GM18505 (cell line): ENCODE data around the gene PI16.
"Not testable (repeated sequence)": the region's sequence is repeated elsewhere in the genome, so short reads cannot be mapped to it uniquely, and the experiment has no call there.

ENCODE experiments used
- ATAC-seq: cut with Tn5 transposase; IDR thresholded peaks from one replicate; pipeline ENCODE4 v1.9.1; 2021; ENCODE audit not compliant: unreplicated experiment
- POLR2A ChIP-seq: IDR thresholded peaks from 4 replicates; pipeline ENCODE4 v1.6.1; 2011; ENCODE audit warnings: borderline replicate concordance; ENCODE audit not compliant: insufficient read depth, insufficient read length; ENCODE audit errors: extremely low read depth

The PI16 gene

DNA sequence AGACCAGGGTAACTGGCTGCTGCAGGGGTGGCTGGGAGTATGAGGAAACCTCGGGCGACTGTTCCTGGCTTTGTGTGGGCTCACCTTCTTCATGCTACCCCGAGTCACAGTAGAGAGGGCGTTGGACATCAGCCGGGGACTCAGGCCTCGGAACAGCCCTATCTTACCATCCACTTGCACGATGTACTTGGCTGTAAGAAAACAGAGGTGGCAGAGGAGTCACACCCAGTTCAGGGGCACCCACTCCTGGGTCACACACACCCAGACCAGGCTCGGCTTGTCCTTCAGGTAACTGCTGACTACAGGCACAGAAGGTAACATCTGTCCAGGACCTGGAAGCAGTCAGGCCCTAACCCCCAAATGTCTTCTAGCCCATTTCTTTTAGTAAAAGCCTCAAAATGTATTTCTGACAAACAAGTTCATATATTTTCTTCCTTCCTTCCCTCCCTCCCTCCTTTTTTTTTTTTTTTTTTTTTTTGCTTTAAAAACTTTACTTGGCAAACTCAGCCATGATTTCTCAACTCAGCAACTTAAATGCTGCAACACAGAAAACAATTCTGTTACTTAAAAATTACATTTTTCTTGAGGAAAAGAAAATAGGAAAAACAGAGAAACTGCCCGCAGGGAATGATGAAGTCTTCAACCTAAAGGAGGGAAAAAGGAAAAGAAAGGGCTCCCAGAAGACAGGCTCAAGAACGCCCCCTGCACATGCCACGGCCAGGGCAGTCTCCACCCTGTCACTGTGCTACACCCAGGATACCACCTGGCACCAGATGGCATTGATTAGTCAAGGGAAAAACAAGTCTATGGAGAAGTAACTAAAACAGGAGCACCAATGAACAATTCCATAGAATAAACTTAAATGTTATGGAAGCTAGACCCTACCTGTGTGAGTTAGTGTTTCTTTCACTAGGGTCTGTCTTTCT lies 24.1 kb downstream of the PI16 start:
- no peak for ATAC-seq
- no peak for TF ChIP-seq POLR2A

DNA sequence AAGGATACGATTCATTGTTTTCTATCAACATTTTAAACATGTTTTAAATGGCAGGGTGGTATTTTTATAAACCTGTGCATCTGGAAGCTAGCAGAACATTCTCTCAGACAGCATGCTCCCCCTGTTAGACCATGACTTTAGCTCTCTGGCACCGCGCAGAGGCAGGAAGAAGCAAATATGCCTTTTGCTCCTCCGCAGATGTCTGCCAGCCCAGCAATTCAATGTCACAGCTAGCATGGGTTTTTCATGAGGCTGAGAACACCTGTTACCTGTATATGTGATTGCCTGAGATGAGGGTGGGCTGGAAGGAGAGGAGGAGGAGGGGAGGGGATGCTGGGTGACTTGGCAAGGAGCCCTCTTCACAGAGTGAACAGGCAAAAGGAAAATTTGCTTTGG lies 24.8 kb downstream of the PI16 start:
- no peak for ATAC-seq
- TF ChIP-seq POLR2A = no peak

DNA sequence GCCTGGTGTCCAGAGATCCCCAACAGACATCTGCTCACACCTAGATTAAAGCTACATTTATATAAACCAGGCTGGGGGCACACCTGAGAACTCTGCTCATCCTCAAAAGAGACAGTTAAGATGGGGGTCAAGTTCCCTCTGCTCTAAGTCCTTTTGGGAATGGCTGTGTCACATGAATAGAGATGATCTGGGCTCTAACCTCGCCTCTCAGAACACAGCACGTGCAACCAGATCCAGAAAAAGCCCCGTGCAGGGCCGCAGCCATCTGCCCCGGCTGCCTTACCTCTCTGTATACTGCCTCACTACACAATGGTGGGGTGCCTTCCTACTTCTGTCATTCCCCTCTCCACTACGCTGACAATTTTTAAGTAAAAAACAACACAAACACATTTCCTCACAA lies 25.6 kb downstream of the PI16 start:
- ATAC-seq = no peak
- TF ChIP-seq POLR2A = no peak

DNA sequence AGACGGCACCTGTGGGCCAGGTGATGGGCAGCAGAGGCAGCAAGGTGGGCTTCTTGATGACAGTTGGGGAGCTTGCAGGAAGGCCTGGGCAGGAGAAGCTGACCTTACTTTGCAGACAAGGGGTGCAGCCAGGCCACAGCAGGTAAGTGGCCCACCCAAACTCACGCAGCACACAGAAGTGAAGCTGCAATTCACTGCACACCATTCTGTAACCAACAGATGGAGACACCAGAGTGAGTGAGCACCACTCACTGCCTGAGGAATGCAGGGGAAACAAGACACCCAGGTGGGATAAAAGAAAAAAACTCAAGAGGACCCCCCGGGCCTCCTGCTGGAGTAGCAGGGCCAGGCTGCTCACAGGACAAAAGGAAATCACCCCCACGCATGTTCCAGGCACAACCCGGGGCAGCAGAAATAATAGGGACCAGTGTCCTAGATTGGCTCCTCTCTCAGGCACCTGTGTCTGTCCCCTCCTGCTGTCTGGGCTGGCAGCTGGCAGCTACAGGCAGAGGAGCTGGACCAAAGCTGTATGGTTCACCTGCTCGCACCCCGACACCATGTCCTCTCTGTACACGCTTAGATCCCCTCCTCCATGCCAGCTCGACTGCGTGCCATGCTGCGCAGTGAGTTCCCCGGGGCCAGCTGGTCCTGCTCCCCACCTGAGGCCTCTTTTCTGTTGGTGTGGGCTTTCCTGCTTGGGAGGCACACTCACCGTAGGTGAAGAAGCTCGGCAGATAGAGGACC lies 26.5 kb downstream of the PI16 start:
- no peak for ATAC-seq

DNA sequence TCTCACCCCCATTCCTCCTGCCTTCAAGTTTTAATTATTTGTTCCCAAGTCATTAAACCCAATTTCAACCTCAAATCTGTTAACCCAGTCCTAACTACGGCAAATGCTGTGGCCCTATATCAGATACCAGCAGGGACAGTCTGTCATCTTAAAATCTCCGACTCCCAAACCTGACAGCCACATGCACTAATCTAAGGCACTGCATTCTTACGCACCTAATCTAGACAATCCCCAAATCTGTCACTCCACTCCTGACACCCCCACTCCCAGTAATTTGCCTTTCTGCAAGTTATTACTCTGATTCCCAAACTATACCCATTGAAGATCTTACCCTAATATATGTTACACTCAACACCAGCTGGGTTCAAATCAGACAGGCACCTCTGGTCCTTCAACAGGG lies 29.0 kb downstream of the PI16 start:
- TF ChIP-seq POLR2A = no peak
- no peak for ATAC-seq

More for the DNA sequence above, 26.5 kb downstream of the PI16 start:
- no peak for TF ChIP-seq POLR2A

DNA sequence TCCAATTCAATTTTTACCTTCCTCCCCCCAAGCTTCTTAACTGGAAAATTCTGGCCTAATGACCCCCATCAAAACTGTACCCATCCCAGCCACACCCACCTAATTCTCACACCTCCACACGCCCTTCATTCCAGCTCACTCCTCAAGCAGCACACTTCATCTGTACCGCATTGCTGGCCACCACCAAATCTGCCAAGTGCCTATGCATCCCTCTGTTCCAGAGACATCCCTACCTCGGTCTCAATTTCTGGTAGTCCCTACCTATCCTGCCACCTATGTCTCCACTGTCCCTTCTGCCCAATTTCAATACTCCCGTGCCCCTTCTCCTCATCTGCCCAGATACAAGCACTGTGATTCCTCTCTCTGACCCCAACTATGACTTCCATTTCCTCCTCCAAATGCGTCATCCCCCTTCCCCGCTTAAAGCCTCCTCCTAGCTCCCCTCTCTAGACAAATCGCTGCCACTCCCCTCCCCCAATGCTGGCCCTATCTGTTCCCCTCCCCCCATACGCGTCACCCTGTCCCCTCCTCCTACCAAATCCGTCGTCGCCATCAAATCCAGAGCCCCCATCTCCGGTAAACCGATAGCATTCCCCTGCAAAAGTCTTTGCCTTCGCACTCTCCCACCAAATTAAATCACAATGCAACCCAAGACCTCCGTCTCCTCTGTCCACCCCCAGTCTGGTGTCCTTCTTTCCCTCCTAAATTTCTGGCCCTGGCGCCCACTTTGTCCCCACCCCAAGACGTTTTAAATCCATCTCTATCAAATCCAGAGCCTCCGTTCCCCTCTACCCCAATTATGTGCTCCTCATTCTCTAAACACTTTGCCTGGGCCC lies 30.3 kb downstream of the PI16 start:
- ATAC-seq = no peak
- TF ChIP-seq POLR2A = no peak

DNA sequence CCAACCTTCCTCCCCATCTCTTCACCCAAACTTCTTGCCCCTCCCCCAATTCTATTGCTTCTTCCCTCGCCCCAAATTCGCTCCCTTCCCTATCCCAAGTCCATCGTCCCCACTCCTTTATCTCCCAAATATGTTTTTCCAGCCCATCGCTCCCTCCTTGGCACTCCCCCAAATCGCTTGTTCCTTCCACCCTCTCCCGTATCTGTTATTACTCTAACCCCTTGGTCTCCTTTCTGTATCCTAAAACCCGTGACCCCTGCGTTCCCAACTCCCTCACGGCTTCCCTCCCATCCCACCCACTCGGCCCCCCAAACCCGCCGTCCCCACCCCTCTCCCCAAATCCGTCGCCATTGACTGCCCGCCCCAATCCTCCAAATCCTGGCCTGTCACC lies 30.9 kb downstream of the PI16 start:
- no peak for TF ChIP-seq POLR2A
- ATAC-seq = no peak

DNA sequence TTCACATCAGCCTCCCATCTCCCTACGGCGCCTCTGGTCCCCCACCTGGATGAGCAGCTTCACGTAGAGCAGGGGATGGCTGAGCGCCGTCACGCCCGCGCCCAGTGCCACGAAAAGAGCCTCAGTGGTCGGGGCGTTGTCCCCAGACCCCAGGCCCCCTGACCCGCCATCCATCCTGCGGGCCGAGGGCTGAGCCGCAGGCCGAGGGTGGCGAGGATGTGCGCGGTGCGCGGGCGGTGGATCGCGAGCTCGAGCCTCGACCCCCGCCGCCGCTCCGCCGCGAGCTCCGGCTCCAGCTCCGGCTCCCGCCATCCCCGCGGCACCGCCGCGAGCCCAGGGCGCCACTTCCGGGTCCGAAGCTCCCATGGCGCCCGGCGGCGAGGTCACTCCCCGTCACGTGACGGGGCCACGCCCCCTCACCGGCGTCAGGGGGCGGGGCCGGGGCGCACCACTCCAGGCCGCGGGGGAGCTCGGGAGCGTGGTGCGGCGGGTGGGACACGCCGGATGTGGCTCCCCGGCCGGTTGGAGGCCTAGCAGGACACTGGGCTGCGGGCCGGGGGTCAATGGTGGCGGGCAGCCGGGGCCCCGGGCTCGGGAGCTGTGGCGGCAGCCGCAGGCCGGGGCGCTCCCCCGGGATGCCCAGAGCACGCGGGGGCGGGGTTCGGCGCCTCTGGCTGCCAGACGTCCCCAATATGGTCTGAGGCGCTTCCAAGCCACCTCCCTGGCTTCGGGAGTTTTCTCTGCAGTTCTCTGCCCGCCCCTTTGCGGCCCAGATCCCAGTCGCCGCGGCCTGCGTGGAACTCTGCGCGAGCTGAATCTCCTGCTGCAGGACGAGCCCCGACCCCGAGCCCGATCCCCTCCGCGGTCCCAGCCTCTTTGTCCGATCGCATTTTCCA lies 31.5 kb downstream of the PI16 start, which contains the start of gene MTCH1:
Gene MTCH1 (minus strand): TSS at position 389 of the 896 bp plus-strand sequence. CDS start 23 bp downstream, at position 366.
- TF ChIP-seq POLR2A = peak; percentile 97

DNA sequence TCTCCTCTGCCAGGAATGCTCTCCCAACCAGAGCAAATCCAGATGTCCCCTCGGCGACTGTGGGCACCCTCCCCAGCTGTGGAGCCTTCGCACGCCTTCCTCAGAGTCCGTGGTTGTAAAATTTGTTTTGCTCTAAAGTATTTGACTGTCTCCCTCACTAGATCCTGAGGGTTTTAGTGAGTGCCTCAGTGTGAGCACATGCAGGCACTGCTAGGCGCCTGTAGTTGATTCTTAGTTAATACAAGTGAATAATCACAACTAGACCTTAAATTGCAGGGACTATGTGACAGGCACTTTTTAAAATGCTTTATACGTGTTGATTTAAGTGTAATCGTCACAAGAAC lies 32.1 kb downstream of the PI16 start:
- no peak for ATAC-seq
- no peak for TF ChIP-seq POLR2A

More for the DNA sequence above, 31.5 kb downstream of the PI16 start, which contains the start of gene MTCH1:
- ATAC-seq = peak; percentile 82

DNA sequence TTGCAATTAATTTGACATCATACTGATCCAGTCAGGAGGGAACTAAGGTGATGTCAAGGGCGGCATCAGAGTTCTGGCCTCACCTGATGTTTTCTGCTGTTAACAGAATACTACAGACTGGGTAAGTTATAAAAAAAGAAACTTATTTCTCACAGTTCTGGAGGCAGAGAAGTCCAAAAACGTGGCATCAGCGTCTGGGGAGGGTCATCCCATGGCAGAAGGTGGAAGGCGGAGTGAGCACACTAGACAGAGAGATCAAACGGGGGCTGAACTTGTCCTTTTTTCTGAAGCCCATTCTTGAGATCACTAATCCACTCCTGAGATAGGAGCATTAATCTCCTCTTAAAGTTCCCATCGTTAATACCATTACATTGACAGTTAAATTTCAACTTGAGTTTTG lies 34.7 kb downstream of the PI16 start:
- ATAC-seq = no peak
- TF ChIP-seq POLR2A = no peak

DNA sequence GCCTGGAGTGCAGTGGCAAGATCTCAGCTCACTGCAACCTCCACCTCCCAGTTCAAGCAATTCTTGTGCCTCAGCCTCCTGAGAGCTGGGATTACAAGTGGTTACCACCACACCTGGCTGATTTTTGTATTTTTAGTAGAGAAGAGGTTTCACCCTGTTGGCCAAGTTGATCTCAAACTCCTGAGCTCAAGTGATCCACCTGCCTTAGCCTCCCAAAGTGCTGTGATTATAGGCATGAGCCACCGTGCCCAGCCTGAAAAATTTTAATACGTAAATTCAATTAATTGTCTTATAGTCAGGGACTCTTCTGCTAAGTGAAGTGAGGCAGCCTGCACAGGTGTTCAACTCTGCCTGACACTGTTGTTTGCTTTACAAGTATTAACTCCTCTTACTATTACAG lies 35.9 kb downstream of the PI16 start:
- ATAC-seq = not testable (repeated sequence)
